GM19351 (cell line): Measurements from ENCODE around the gene HHAT.

Source experiments
- ATAC-seq: cut with Tn5 transposase; IDR thresholded peaks from one replicate; pipeline ENCODE4 v1.9.1; 2021; ENCODE audit warnings: mild to moderate bottlenecking, moderate library complexity; ENCODE audit not compliant: unreplicated experiment

HHAT gene

GRCh38 chr1:210328746-210329503 lies at the start of gene HHAT:
TSS of gene HHAT (plus strand) at chr1:210328902. CDS start at chr1:210348976, 20,074 bp downstream.
- peak; percentile 52 for ATAC-seq

GRCh38 chr1:210280221-210280620 lies 48.5 kb upstream of the HHAT start:
- ATAC-seq, result no peak

- no peak for ATAC-seq
Measured at GRCh38 chr1:210288116-210288515, 40.6 kb upstream of the HHAT start.

- ATAC-seq, result no peak
Measured at GRCh38 chr1:210289248-210289647, 39.5 kb upstream of the HHAT start.

DNA sequence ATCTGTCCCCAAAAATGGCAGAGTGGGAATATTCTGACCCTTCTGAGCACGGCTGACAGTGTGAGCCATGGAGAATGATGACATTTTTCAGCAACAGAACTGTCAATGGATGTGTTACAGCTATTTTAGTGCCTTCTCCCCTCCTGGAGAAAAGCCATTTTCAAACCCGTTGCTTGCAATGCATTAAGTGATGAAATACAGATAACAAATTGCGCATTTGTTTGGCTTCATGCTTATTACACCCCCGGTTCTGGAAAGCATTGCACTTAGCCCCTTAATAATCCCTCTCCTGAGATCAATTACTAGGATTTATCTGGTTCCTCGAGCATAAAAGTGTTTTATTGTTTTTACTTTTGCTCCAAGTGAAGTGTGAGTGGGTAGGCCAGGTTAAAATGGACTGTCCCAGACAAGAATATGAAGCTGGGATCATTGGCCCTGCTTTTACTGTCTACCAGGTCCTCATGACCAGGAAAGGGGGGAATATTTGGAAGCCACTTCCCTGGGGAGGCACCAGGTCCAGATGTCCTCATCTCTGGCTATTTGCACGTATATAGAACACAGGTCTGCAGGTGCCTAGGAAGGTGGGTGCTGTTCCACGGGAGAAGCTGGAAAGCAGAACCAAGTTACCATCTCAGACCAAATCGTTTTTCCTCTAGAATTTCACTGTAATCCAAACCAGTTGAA lies 37.5 kb upstream of the HHAT start:
- ATAC-seq, result no peak

GRCh38 chr1:210291786-210292230 lies 36.9 kb upstream of the HHAT start:
- no peak for ATAC-seq

- ATAC-seq, result peak; percentile 87
Measured at GRCh38 chr1:210292231-210292871, 36.4 kb upstream of the HHAT start.

GRCh38 chr1:210293171-210293607 lies 35.5 kb upstream of the HHAT start:
- ATAC-seq, result no peak

DNA sequence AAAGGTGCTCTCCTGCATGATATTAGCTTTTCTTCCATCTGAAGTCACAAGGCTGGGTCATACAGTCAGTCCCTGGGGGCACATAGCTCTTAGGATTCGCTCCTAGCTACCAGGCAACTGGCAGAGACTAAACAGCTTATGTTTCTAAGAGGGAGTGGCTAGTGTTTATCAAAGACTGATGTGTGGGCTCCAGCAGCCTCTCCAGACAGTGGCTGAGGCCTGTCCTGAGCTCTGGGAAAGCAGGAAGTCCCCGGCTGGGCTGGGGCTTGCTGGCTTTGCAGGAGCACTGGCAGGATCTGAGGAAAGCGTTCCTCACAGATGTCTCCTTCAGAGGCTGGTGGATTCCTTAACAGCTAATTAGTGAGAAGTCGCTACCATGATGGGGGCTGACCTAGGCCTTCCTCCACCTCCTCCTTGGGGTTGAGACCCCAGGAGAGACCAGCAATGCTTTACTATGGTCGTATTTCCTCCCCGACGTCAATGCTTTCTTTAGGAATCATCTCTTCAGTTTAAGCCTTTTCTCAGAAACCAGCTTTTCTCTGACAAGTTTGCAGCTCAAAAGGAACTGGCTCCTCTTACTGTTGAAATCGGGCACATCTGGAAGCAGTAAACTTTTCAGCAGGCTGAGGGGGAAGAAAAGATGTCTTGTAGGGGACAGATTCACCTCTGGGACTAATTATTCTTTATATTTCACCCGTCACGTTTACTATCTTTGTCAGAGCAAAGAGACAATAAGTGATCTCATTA lies 33.5 kb upstream of the HHAT start:
- ATAC-seq, result no peak

DNA sequence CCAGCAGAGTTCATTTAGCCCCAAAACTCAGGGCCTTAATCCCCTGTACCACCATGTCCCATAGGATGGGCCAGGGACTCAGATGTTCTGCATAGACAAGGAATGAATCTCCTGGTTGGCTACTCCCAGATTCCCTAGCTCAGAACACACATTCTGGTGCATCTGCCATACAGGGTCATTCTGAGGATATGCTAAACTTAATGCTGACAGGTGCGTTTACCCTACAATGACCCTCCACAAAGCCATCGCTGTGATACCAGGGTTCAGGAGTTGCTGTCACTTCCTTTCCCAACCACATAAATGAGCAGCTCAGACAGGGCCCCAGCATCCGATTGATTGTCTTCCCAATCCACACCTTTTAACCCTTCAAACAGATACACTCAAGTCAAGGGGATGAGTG lies 32.0 kb upstream of the HHAT start:
- no peak for ATAC-seq

GRCh38 chr1:210298296-210298695 lies 30.4 kb upstream of the HHAT start:
- no peak for ATAC-seq

GRCh38 chr1:210298936-210299335 lies 29.8 kb upstream of the HHAT start:
- no peak for ATAC-seq

GRCh38 chr1:210299501-210299900 lies 29.2 kb upstream of the HHAT start:
- ATAC-seq, result no peak

DNA sequence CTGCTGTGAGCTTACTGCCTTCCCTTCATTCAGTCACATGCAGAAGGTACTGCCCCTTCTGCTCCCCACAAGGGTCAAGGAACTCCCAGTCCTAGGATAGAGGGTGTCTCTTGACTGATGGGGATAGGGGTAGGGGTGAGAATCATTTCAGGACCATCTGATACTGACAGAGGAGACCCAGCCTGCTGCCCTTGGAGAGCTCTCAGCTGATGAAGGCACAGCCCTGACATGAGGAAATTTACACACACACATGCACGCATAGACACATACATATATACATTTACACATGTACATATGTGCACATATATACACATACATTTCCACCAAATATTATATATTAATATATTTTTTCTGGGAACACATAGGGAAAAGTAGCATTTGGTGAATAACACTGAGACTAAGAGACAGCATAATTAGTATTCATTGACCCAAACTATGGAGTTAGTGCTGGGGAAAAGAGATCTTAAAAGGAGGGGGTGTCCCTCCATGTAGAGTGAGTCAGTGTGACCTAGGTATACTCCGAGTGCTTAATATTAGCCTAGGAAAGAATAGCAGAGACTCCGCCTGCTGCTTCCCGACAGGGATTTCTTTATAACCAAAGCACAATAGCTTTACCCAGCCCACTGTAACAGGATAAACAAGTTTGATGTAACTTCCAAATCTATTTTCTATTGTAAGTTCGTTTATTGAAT lies 27.6 kb upstream of the HHAT start:
- ATAC-seq, result no peak

- no peak for ATAC-seq
Measured at GRCh38 chr1:210301615-210302000, 27.1 kb upstream of the HHAT start.

GRCh38 chr1:210302501-210302900 lies 26.2 kb upstream of the HHAT start:
- ATAC-seq, result no peak

GRCh38 chr1:210303391-210303790 lies 25.3 kb upstream of the HHAT start:
- ATAC-seq, result no peak

GRCh38 chr1:210310562-210311153 lies 18.0 kb upstream of the HHAT start:
- no peak for ATAC-seq

DNA sequence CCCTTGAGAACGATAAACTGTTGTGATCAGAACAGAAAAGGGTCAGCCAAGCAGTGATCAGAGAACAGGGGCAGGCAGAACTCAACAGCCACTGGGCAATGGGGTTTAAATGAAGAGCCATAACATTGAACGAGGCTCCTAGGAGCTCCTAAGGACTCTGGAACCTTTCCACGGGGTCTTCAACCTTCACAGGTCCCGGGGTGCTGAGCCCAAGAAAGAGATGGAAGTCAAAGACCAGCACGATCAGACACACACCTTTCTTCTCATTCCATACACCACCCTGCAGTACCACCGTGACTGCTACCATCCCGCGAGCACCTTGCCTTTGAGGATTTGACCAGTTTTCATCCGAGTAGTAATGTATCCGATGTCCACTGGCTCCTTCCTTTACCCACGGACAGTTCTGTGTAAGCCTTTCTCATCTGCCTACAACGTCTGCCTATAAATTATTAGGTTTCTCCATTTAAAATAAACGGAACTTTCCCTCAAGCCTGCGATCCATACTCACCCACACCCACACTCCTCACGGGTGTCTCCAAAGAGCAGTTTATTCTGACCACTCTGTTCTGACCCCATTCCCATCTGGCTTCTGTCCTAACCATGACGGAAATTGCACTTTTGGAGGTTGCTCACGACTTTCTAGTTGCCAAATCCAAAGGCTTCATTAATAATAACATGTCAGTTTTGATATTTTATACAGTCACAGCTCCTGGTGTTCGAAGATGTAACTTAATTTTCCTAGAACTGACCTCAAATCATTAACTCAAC lies 16.8 kb upstream of the HHAT start:
- no peak for ATAC-seq
